Stimulated activated CD8-positive, alpha-beta memory T cell treated with anti-CD3 and anti-CD28 coated beads, Interleukin-4, amount 100 ng/mL, for 4 hours (primary cell): Measurements from ENCODE around the gene ADAM21.
"Not testable (repeated sequence)": the region's sequence is repeated elsewhere in the genome, so short reads cannot be mapped to it uniquely, and the experiment has no call there.

Experiments
- DNase-seq, 2 donors: peaks; one replicate each; pipeline ENCODE4 v3.0.0-alpha.2; 2020; ENCODE audit warnings: low read depth in 2 of 2, low spot score in 1 of 2

ADAM21 gene

GRCh38 chr14:70451874-70452273 is at the start of gene ADAM21:
ADAM21 (plus strand) TSS chr14:70452174; CDS start chr14:70457500, 5,326 bp downstream.
- DNase-seq = no peak

- DNase-seq = not testable (repeated sequence)
These were observed 48.6 kb upstream of the ADAM21 start for GRCh38 chr14:70403335-70403734.

GRCh38 chr14:70406216-70406615 is 45.8 kb upstream of the ADAM21 start:
- not testable (repeated sequence) for DNase-seq

GRCh38 chr14:70407621-70408020 is 44.4 kb upstream of the ADAM21 start:
- DNase-seq = no peak

- no peak for DNase-seq
These were observed 36.2 kb upstream of the ADAM21 start for GRCh38 chr14:70415788-70416187.

GRCh38 chr14:70416338-70416724 is 35.6 kb upstream of the ADAM21 start:
- DNase-seq = no peak

GRCh38 chr14:70416725-70417349 is 35.1 kb upstream of the ADAM21 start, which contains the start of gene SYNJ2BP:
SYNJ2BP (minus strand) TSS chr14:70417090; CDS start chr14:70416963, 127 bp downstream.
- DNase-seq = peak; percentile 22 to 38

- DNase-seq = not testable (repeated sequence)
These were observed 32.6 kb upstream of the ADAM21 start for GRCh38 chr14:70419270-70419931.

GRCh38 chr14:70422538-70422937 is 29.4 kb upstream of the ADAM21 start:
- no peak for DNase-seq

GRCh38 chr14:70425354-70425753 is 26.6 kb upstream of the ADAM21 start:
- no peak for DNase-seq

GRCh38 chr14:70426555-70426954 is 25.4 kb upstream of the ADAM21 start:
- not testable (repeated sequence) for DNase-seq

- DNase-seq = no peak
These were observed 15.1 kb upstream of the ADAM21 start for GRCh38 chr14:70436867-70437266.

- DNase-seq = no peak
These were observed 10.3 kb upstream of the ADAM21 start for GRCh38 chr14:70441641-70442040.

- DNase-seq = no peak
These were observed 9.2 kb upstream of the ADAM21 start for GRCh38 chr14:70442750-70443149.

GRCh38 chr14:70448633-70449340 is 3.2 kb upstream of the ADAM21 start:
- no peak for DNase-seq

GRCh38 chr14:70454731-70455130 is 2.8 kb downstream of the ADAM21 start:
- DNase-seq = no peak

- DNase-seq = no peak
These were observed 16.8 kb downstream of the ADAM21 start for GRCh38 chr14:70468731-70469130.

GRCh38 chr14:70470863-70471563 is 19.0 kb downstream of the ADAM21 start:
- not testable (repeated sequence) for DNase-seq

GRCh38 chr14:70472253-70473159 is 20.5 kb downstream of the ADAM21 start:
- DNase-seq = no peak

- DNase-seq = no peak
These were observed 21.9 kb downstream of the ADAM21 start for GRCh38 chr14:70473825-70474224.
